Parathyroid adenoma (tissue), 2 donors: ENCODE results near the gene POMC.

Source experiments
- H2AFZ ChIP-seq: fragments of 300-600 bp; sonication (generic); one replicate; pipeline ENCODE4 v1.7.0; 2017; ENCODE audit warnings: antibody characterized with exemption, mild to moderate bottlenecking
- H3K27ac ChIP-seq: fragments of 300-600 bp; sonication (generic); one replicate; pipeline ENCODE4 v1.7.0; 2017
- H3K27me3 ChIP-seq: fragments of 300-600 bp; sonication (generic); one replicate; pipeline ENCODE4 v1.7.0; 2017; ENCODE audit warnings: low read length; ENCODE audit not compliant: control insufficient read depth, insufficient read depth
- H3K36me3 ChIP-seq: fragments of 300-600 bp; sonication (generic); one replicate; pipeline ENCODE4 v1.7.0; 2017; ENCODE audit warnings: low read length; ENCODE audit not compliant: control insufficient read depth, insufficient read depth
- H3K4me1 ChIP-seq: fragments of 300-600 bp; sonication (generic); one replicate; pipeline ENCODE4 v1.7.0; 2017; ENCODE audit warnings: control low read depth
- H3K4me2 ChIP-seq: fragments of 300-600 bp; sonication (generic); one replicate; pipeline ENCODE4 v1.7.0; 2017; ENCODE audit warnings: low read length
- H3K4me3 ChIP-seq: fragments of 300-600 bp; sonication (generic); one replicate; pipeline ENCODE4 v1.7.0; 2017; ENCODE audit warnings: low read depth, low read length
- H3K79me2 ChIP-seq: fragments of 300-600 bp; sonication (generic); one replicate; pipeline ENCODE4 v1.7.0; 2017; ENCODE audit warnings: control low read depth
- H3K9ac ChIP-seq: fragments of 300-600 bp; sonication (generic); one replicate; pipeline ENCODE4 v1.7.0; 2017; ENCODE audit warnings: mild to moderate bottlenecking
- H3K9me3 ChIP-seq: fragments of 300-600 bp; sonication (generic); one replicate; pipeline ENCODE4 v1.7.0; 2017; ENCODE audit warnings: low read length; ENCODE audit not compliant: control insufficient read depth
- CTCF ChIP-seq: fragments of 300-600 bp; sonication (generic); IDR thresholded peaks from one replicate; pipeline ENCODE4 v1.7.0; 2017; ENCODE audit warnings: antibody characterized with exemption, mild to moderate bottlenecking
- donor health status: primary hyperparathyroidism.

The POMC gene

GRCh38 chr2:25168256-25169072, at the start of gene POMC:
Gene POMC, minus strand, starts transcription at chr2:25168580. Its CDS starts 3,808 bp downstream, at chr2:25164772.
- Histone ChIP-seq H3K27ac (no peak within 1 kb of the TSS), H3K9ac (no peak within 1 kb of the TSS), H3K79me2 (no peaks in the 10 kb centered on the region), H3K9me3 (no peaks in the 10 kb centered on the region), H3K36me3 (no peaks in the 10 kb centered on the region), H3K4me3 (peak within 1 kb of the TSS; percentile 40), H2AFZ (peak within 1 kb of the TSS; percentile 87), H3K4me2 (peak within 1 kb of the TSS; percentile 89), H3K4me1 (no peaks in the 10 kb centered on the region), H3K27me3 (peaks cover 3% of the 10 kb centered on the region)
- TF ChIP-seq CTCF = no peak

GRCh38 chr2:25218100-25218499, 49.7 kb upstream of the POMC start:
- Histone ChIP-seq H2AFZ (no peak overlapping the region), H3K27ac (no peak overlapping the region), H3K9me3 (no peaks in the 10 kb centered on the region), H3K4me2 (no peak overlapping the region), H3K4me3 (no peak overlapping the region), H3K27me3 (no peaks in the 10 kb centered on the region), H3K79me2 (no peaks in the 10 kb centered on the region), H3K36me3 (no peaks in the 10 kb centered on the region), H3K4me1 (no peaks in the 10 kb centered on the region), H3K9ac (no peak overlapping the region)
- TF ChIP-seq CTCF = no peak

- no peaks in the 10 kb centered on the region for H3K9me3 ChIP-seq
- H3K36me3 ChIP-seq = no peaks in the 10 kb centered on the region
Observed at GRCh38 chr2:25215948-25216679, 47.7 kb upstream of the POMC start.

GRCh38 chr2:25215232-25215631, 46.9 kb upstream of the POMC start:
- Histone ChIP-seq H3K36me3 (no peaks in the 10 kb centered on the region), H3K9me3 (no peaks in the 10 kb centered on the region), H3K79me2 (no peaks in the 10 kb centered on the region), H3K4me1 (no peaks in the 10 kb centered on the region), H3K27ac (no peak overlapping the region), H3K4me2 (no peak overlapping the region), H3K27me3 (no peaks in the 10 kb centered on the region), H2AFZ (no peak overlapping the region), H3K9ac (no peak overlapping the region), H3K4me3 (no peak overlapping the region)
- TF ChIP-seq CTCF = no peak

More at GRCh38 chr2:25215948-25216679, 47.7 kb upstream of the POMC start:
- H3K4me1 ChIP-seq = no peaks in the 10 kb centered on the region
- peak overlapping the region; percentile 62 for H2AFZ ChIP-seq
- no peaks in the 10 kb centered on the region for H3K79me2 ChIP-seq
- no peak overlapping the region for H3K4me3 ChIP-seq
- H3K9ac ChIP-seq = no peak overlapping the region
- no peak overlapping the region for H3K4me2 ChIP-seq
- no peak for TF ChIP-seq CTCF
- H3K27ac ChIP-seq = no peak overlapping the region
- H3K27me3 ChIP-seq = no peaks in the 10 kb centered on the region
